Transverse colon (tissue), 4 donors: ENCODE measurements around the gene DGCR2. TPM values are rescaled to one million over a fixed set of nuclear protein-coding genes. Genes with fewer than 3 reads are reported as not detected.
"Not testable (repeated sequence)": the region's sequence is repeated elsewhere in the genome, so short reads cannot be mapped to it uniquely, and the experiment has no call there.

ENCODE experiments used
- DNase-seq: peaks from one replicate; pipeline ENCODE4 v3.0.0-alpha.2; 2019
- H3K27ac ChIP-seq, 4 donors: fragments of 200-600 bp; sonication (generic); 2 replicates each; pipeline ENCODE4 v1.5.1; 2016 to 2018; ENCODE audit warnings: inconsistent platforms in 4 of 4
- H3K27me3 ChIP-seq: fragments of 200-600 bp; sonication (generic); 2 replicates; pipeline ENCODE4 v1.5.1; 2017; ENCODE audit warnings: inconsistent platforms
- H3K36me3 ChIP-seq, 4 donors: fragments of 200-600 bp; sonication (generic); 2 replicates each; pipeline ENCODE4 v1.5.1; 2017 to 2019; ENCODE audit warnings: inconsistent platforms in 4 of 4
- H3K4me1 ChIP-seq, 4 donors: fragments of 200-600 bp; sonication (generic); 2 replicates each; pipeline ENCODE4 v1.5.1; 2017 to 2020; ENCODE audit warnings: inconsistent platforms in 4 of 4
- H3K4me3 ChIP-seq, 4 donors: fragments of 200-600 bp; sonication (generic); 1 replicate in 1 of 4; 2 replicates in 3 of 4; pipeline versions ENCODE4 v1.5.1 to v1.6.1; 2017 to 2019; ENCODE audit warnings: inconsistent platforms in 4 of 4
- H3K9me3 ChIP-seq, 2 donors: fragments of 200-600 bp; sonication (generic); 2 replicates each; pipeline ENCODE4 v1.5.1; 2017 to 2019; ENCODE audit warnings: inconsistent platforms in 2 of 2
- CTCF ChIP-seq, 5 experiments: fragments of 200-600 bp in 3 of 5; fragments of 450-650 bp in 2 of 5; sonication (generic) in 3 of 5; IDR thresholded peaks; 1 replicate in 2 of 5; 2 replicates in 3 of 5; pipeline ENCODE4 v1.5.1; 2016 to 2017; ENCODE audit warnings: antibody characterized with exemption in 5 of 5, inconsistent platforms in 3 of 5, mild to moderate bottlenecking in 2 of 5, moderate library complexity in 1 of 5
- EP300 ChIP-seq: sonication (generic); formaldehyde crosslinking; IDR thresholded peaks from one replicate; pipeline ENCODE4 v1.6.1; 2017; ENCODE audit warnings: antibody characterized with exemption, low read depth
- POLR2A ChIP-seq: fragments of 450-650 bp; IDR thresholded peaks from one replicate; pipeline ENCODE4 v1.6.1; 2016; ENCODE audit warnings: antibody characterized with exemption, mild to moderate bottlenecking, moderate library complexity
- POLR2AphosphoS5 ChIP-seq, 3 donors: sonication (generic); formaldehyde crosslinking; IDR thresholded peaks; one replicate each; pipeline ENCODE4 v1.6.1; 2016; ENCODE audit warnings: antibody characterized with exemption in 3 of 3
- WGBS, 2 donors: methylation state at CpG; one replicate each; pipeline ENCODE4 v1.1.5; 2018; ENCODE audit warnings: low coverage in 1 of 2; 5-methylcytosine and 5-hydroxymethylcytosine counted together
- in situ Hi-C, 4 donors: fragments of 200-750 bp; cut with MboI; loops; one replicate each; pipeline versions ENCODE4 v1.15.0 to v1.15.1; 2017; ENCODE audit warnings: low sequenced_read_pairs in 3 of 4, low pct_ligation_motif_present in 1 of 4, low pct_unique_long_range_greater_than_20kb in 1 of 4
- intact Hi-C: fragments of 100-400 bp; cut with DNase I; formaldehyde crosslinking; loops from one replicate; pipeline ENCODE4 v1.15.1; 2023; ENCODE audit warnings: low total_unique reads
- total RNA-seq, 4 donors: library from RNA; depleted of rRNA; stranded (reverse); fragments of >200 nt; gene quantifications; one replicate each; pipeline ENCODE4 v1.1.0, GENCODE V29; 2016

Gene DGCR2
- total RNA-seq, 4 donors from 2014 or later = 71.6 to 106 (median 94.3) TPM

GRCh38 chr22:19088866-19089595 is 33.2 kb downstream of the DGCR2 start:
- no peaks in the 10 kb centered on the region for H3K27me3 ChIP-seq
- TF ChIP-seq EP300 (no peak), CTCF (IDR thresholded peaks at IDR 0.05) (no peak), POLR2AphosphoS5 (IDR thresholded peaks at IDR 0.05) (no peak), POLR2A (no peak)
- DNase-seq = no peak
- no peaks in the 10 kb centered on the region for H3K36me3 ChIP-seq
- intact Hi-C loops (no loop called here), in situ Hi-C loops (no loop called here)
- H3K9me3 ChIP-seq = no peaks in the 10 kb centered on the region
- no peak overlapping the region for H3K27ac ChIP-seq
- no peak overlapping the region for H3K4me3 ChIP-seq
- WGBS, 2 donors = 90 to 98% methylated on average over 2 to 14 of the region's 14 CpGs
- H3K4me1 ChIP-seq = peaks cover 0 to 7% (median 5%) of the 10 kb centered on the region in 4 donors

DNA sequence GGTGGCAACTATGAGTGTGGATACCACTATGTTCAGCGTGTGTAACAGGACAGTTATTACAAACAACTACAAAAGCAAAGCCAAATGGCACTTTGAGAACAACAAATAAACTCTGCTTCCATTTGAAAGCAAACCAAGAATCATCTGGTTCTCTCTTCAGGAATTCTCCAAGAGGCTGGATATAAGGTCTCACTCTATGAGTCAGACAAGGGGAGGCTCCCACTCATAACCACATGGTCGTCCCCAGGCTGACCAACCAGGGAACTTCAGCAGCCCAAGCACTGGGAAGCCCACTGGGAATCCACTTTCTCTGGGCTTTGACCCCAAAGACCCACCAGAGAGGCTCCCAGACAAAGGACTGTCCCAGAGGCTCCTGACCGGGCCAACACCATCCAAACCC is 35.3 kb downstream of the DGCR2 start:
- Histone ChIP-seq H3K4me1 (peaks cover 0 to 7% (median 5%) of the 10 kb centered on the region in 4 donors), H3K27ac (no peak overlapping the region), H3K36me3 (no peaks in the 10 kb centered on the region), H3K4me3 (no peak overlapping the region), H3K27me3 (no peaks in the 10 kb centered on the region), H3K9me3 (no peaks in the 10 kb centered on the region)
- no peak for TF ChIP-seq POLR2A
- intact Hi-C loops = no loop called here
- WGBS, 2 donors = 90 to 100% methylated on average over 1 to 3 of the region's 3 CpGs
- in situ Hi-C loops = no loop called here
- no peak for DNase-seq

DNA sequence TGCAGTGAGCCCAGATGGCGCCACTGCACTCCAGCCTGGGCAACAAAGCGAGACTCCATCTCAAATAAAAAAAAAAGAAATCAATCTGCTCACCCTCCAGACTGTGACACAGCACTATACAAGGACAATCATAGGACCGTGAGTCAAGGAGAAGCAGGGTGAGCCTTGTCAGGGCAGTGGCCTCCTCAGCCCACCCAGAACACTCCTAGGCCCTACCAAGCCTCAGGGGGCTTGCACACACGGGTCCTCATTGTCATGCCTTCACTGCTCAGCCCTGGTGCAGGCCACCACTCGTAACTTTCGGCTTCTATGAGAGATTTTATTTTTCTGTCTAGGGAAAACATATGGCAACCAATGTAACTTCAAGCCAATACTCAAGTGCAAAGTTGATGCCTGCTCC is 35.8 kb downstream of the DGCR2 start:
- in situ Hi-C loops = no loop called here
- H3K9me3 ChIP-seq = no peaks in the 10 kb centered on the region
- H3K27me3 ChIP-seq = no peaks in the 10 kb centered on the region
- no peak overlapping the region for H3K4me3 ChIP-seq
- peak overlapping the region in 1 of 4 donors; percentile 9 for H3K27ac ChIP-seq
- DNase-seq = no peak
- no peaks in the 10 kb centered on the region for H3K36me3 ChIP-seq
- H3K4me1 ChIP-seq = peaks cover 0 to 7% (median 5%) of the 10 kb centered on the region in 4 donors
- 86 to 90% methylated on average over 3 to 6 of the region's 6 CpGs for WGBS, 2 donors
- intact Hi-C loops = no loop called here
- TF ChIP-seq CTCF (IDR thresholded peaks at IDR 0.05) = no peak
- TF ChIP-seq POLR2A = no peak
- no peak for TF ChIP-seq EP300
- TF ChIP-seq POLR2AphosphoS5 (IDR thresholded peaks at IDR 0.05) = no peak

- no peak for TF ChIP-seq CTCF (IDR thresholded peaks at IDR 0.05)
- TF ChIP-seq POLR2A = no peak
- no peak for TF ChIP-seq POLR2AphosphoS5 (IDR thresholded peaks at IDR 0.05)
- no peak for TF ChIP-seq EP300
- DNase-seq = no peak
- no peaks in the 10 kb centered on the region for H3K9me3 ChIP-seq
- intact Hi-C loops = no loop called here
- no peaks in the 10 kb centered on the region for H3K36me3 ChIP-seq
- no peak overlapping the region for H3K4me3 ChIP-seq
- peaks cover 0 to 7% (median 5%) of the 10 kb centered on the region in 4 donors for H3K4me1 ChIP-seq
- in situ Hi-C loops = no loop called here
- H3K27ac ChIP-seq = no peak overlapping the region
- WGBS, 2 donors = 37% methylated on average over 1 of the region's 1 CpG; no CpG with 5 or more reads in 1 of the 2 donors
- no peaks in the 10 kb centered on the region for H3K27me3 ChIP-seq
Measured at GRCh38 chr22:19085233-19085718, 36.9 kb downstream of the DGCR2 start.

GRCh38 chr22:19084586-19084985 is 37.6 kb downstream of the DGCR2 start:
- DNase-seq, H3K27ac ChIP-seq, H3K36me3 ChIP-seq, in situ Hi-C loops, H3K4me1 ChIP-seq, H3K4me3 ChIP-seq, H3K27me3 ChIP-seq, intact Hi-C loops, H3K9me3 ChIP-seq: not testable (repeated sequence)
- WGBS, 2 donors = 91% methylated on average over 4 of the region's 32 CpGs; no CpG with 5 or more reads in 1 of the 2 donors

DNA sequence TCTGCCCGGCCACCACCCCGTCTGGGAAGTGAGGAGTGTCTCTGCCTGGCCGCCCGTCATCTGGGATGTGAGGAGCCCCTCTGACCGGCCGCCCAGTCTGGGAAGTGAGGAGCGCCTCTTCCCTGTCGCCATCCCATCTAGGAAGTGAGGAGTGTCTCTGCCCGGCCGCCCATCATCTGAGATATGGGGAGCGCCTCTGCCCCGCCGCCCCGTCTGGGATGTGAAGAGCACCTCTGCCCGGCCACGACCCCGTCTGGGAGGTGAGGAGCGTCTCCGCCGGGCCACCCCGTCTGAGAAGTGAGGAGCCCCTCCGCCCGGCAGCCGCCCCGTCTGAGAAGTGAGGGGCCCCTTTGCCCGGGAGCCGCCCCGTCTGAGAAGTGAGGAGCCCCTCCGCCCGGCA is 38.1 kb downstream of the DGCR2 start:
- H3K27ac ChIP-seq, H3K4me1 ChIP-seq, DNase-seq, H3K4me3 ChIP-seq, H3K36me3 ChIP-seq, in situ Hi-C loops, intact Hi-C loops, H3K9me3 ChIP-seq, H3K27me3 ChIP-seq: not testable (repeated sequence)
- 96% methylated on average over 21 of the region's 30 CpGs; no CpG with 5 or more reads in 1 of the 2 donors for WGBS, 2 donors
